Ovary (tissue), 3 donors: ENCODE results near the gene UBE3D.

Experiments used
- EP300 ChIP-seq: sonication (generic); formaldehyde crosslinking; IDR thresholded peaks from one replicate; pipeline ENCODE4 v1.6.1; 2017; ENCODE audit warnings: antibody characterized with exemption
- POLR2A ChIP-seq: fragments of 450-650 bp; IDR thresholded peaks from one replicate; pipeline ENCODE4 v1.6.1; 2017; ENCODE audit warnings: antibody characterized with exemption, mild to moderate bottlenecking, moderate library complexity
- TF ChIP-seq, protein P1 (sequence below), 3 donors: fragments of 450-650 bp in 2 of 3; fragments of 200-600 bp in 1 of 3; IDR thresholded peaks; one replicate each; pipeline versions ENCODE4 v1.5.1 to v1.8.0; 2016 to 2022; ENCODE audit warnings: antibody characterized with exemption in 3 of 3, mild to moderate bottlenecking in 1 of 3
- donor health status: DM: no; HTN: no; CAD: no.

DNA sequence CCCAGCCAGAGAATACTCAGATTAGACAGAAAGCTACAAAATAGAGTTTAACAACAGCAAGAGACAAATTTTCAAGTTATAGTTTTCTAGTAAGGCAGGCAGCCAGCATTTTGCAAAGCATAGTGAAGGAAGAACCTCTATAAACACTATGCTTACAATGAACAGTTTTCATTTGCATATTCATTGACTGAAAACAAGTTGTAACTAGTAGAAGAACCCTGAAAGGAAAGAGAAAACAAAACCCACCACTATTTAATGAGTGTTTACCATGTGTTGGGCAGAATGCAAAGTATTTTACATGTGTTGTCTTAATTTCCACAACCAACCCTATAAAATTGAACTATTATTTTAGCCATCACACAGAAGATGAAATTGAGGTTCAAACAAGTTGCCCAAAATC is 196.1 kb downstream of the UBE3D start:
- TF ChIP-seq, protein P1, sequence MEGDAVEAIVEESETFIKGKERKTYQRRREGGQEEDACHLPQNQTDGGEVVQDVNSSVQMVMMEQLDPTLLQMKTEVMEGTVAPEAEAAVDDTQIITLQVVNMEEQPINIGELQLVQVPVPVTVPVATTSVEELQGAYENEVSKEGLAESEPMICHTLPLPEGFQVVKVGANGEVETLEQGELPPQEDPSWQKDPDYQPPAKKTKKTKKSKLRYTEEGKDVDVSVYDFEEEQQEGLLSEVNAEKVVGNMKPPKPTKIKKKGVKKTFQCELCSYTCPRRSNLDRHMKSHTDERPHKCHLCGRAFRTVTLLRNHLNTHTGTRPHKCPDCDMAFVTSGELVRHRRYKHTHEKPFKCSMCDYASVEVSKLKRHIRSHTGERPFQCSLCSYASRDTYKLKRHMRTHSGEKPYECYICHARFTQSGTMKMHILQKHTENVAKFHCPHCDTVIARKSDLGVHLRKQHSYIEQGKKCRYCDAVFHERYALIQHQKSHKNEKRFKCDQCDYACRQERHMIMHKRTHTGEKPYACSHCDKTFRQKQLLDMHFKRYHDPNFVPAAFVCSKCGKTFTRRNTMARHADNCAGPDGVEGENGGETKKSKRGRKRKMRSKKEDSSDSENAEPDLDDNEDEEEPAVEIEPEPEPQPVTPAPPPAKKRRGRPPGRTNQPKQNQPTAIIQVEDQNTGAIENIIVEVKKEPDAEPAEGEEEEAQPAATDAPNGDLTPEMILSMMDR (IDR thresholded peaks at IDR 0.05) = no peak
- TF ChIP-seq EP300 (no peak), POLR2A (no peak)
